ENCODE measurements around the gene ZNF385B. TPM values are rescaled to one million over a fixed set of nuclear protein-coding genes. Genes with fewer than 3 reads are reported as not detected.
A peak's percentile ranks its signal among the peaks of the same experiment; 100 is the strongest.

Gene ZNF385B
- total and polyA plus RNA-seq, 8 donors: 4.6 to 51.3 (median 6.1) TPM

GRCh38 chr2:179646862-179647587, 214.4 kb downstream of the ZNF385B start:
- intact Hi-C loops (cut with DNase I): no loop called here
- Histone ChIP-seq H3K27me3 (no peaks in the 10 kb centered on the region), H3K36me3 (no peaks in the 10 kb centered on the region), H3K4me3 (no peak overlapping the region), H3K9me3 (no peaks in the 10 kb centered on the region), H3K4me1 (no peaks in the 10 kb centered on the region), H3K27ac (no peak overlapping the region)
- no peak for ATAC-seq
- TF ChIP-seq CTCF (IDR thresholded peaks at IDR 0.05): no peak
- DNase-seq: no peak

GRCh38 chr2:179646173-179646769, 215.1 kb downstream of the ZNF385B start:
- H3K36me3 ChIP-seq: no peaks in the 10 kb centered on the region
- no peaks in the 10 kb centered on the region for H3K27me3 ChIP-seq
- ATAC-seq: no peak
- no peak overlapping the region for H3K27ac ChIP-seq
- H3K9me3 ChIP-seq: no peaks in the 10 kb centered on the region
- no peaks in the 10 kb centered on the region for H3K4me1 ChIP-seq
- no peak for TF ChIP-seq CTCF (IDR thresholded peaks at IDR 0.05)
- intact Hi-C loops (cut with DNase I): no loop called here
- no peak overlapping the region for H3K4me3 ChIP-seq
- DNase-seq: no peak

- no peak overlapping the region for H3K4me3 ChIP-seq
These were observed 216.4 kb downstream of the ZNF385B start for GRCh38 chr2:179645047-179645446.

GRCh38 chr2:179642462-179642861, 218.9 kb downstream of the ZNF385B start:
- Histone ChIP-seq H3K4me3 (no peak overlapping the region), H3K36me3 (no peaks in the 10 kb centered on the region), H3K4me1 (no peaks in the 10 kb centered on the region), H3K27ac (no peak overlapping the region), H3K27me3 (no peaks in the 10 kb centered on the region), H3K9me3 (no peaks in the 10 kb centered on the region)
- no peak for DNase-seq
- TF ChIP-seq CTCF (IDR thresholded peaks at IDR 0.05): no peak
- ATAC-seq: no peak
- intact Hi-C loops (cut with DNase I): no loop called here

More at GRCh38 chr2:179645047-179645446, 216.4 kb downstream of the ZNF385B start:
- Histone ChIP-seq H3K4me1 (no peaks in the 10 kb centered on the region), H3K27me3 (no peaks in the 10 kb centered on the region), H3K36me3 (no peaks in the 10 kb centered on the region), H3K9me3 (no peaks in the 10 kb centered on the region), H3K27ac (no peak overlapping the region)
- DNase-seq: peak in 1 of 4 donors; percentile 29
- ATAC-seq: no peak
- intact Hi-C loops (cut with DNase I): no loop called here
- TF ChIP-seq CTCF (IDR thresholded peaks at IDR 0.05): no peak

GRCh38 chr2:179636995-179637394, 224.4 kb downstream of the ZNF385B start:
- H3K4me1 ChIP-seq: peaks cover 0 to 3% of the 10 kb centered on the region in 2 donors
- no peak for DNase-seq
- intact Hi-C loops (cut with DNase I): no loop called here
- no peak for ATAC-seq
- no peaks in the 10 kb centered on the region for H3K36me3 ChIP-seq
- H3K4me3 ChIP-seq: no peak overlapping the region
- no peaks in the 10 kb centered on the region for H3K9me3 ChIP-seq
- no peaks in the 10 kb centered on the region for H3K27me3 ChIP-seq
- no peak for TF ChIP-seq CTCF (IDR thresholded peaks at IDR 0.05)
- H3K27ac ChIP-seq: no peak overlapping the region
